Measurements from ENCODE around the gene PAQR5. TPM values are rescaled to one million over a fixed set of nuclear protein-coding genes. Genes with fewer than 3 reads are reported as not detected.

PAQR5 gene
- total RNA-seq, 1 experiment from 2014 or later: 2.0 TPM

DNA sequence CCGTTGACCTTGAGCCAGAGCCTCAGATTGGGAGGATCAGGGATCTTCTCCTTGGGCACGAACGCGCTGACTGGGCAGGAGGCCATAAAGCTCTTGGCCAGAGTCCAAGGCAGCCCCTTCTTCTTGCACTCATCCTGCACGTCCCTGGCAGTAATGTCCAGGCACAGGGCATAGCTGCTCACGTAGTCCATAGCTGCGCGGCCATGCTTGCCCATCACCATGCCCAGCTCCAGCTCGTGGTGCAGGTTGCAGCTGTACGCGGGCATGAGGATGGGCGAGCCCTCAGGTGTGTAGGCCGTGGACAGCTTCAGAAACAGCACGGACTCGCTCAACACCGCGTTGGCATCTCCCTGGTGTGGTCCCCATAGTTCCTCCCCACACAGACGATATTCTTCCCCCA, 136.0 kb downstream of the PAQR5 start:
- no peaks in the 10 kb centered on the region for H3K27me3 ChIP-seq (ENCODE audit: control insufficient read depth, insufficient read depth, low read length)
- in situ Hi-C loops (cut with HindIII; ENCODE audit: low pct_unique_long_range_greater_than_20kb, low sequenced_read_pairs): no loop called here
- H3K9me3 ChIP-seq (ENCODE audit: control insufficient read depth, insufficient read depth, low read depth, low read length): no peaks in the 10 kb centered on the region
- no peak for DNase-seq (ENCODE audit: low read depth, low spot score)
- intact Hi-C loops (cut with micrococcal nuclease; ENCODE audit: unreplicated experiment): no loop called here
- H3K4me3 ChIP-seq (ENCODE audit: low read depth in 2 of 2, low read length in 2 of 2): no peak overlapping the region
- H3K36me3 ChIP-seq (ENCODE audit: control insufficient read depth, insufficient read depth, low read length): peaks cover 57% of the 10 kb centered on the region
- ChIA-PET CTCF (no interaction called here), POLR2A (no interaction called here)
- BruUV-seq (replicated peaks): no TSS peak
- TF ChIP-seq, protein P1, sequence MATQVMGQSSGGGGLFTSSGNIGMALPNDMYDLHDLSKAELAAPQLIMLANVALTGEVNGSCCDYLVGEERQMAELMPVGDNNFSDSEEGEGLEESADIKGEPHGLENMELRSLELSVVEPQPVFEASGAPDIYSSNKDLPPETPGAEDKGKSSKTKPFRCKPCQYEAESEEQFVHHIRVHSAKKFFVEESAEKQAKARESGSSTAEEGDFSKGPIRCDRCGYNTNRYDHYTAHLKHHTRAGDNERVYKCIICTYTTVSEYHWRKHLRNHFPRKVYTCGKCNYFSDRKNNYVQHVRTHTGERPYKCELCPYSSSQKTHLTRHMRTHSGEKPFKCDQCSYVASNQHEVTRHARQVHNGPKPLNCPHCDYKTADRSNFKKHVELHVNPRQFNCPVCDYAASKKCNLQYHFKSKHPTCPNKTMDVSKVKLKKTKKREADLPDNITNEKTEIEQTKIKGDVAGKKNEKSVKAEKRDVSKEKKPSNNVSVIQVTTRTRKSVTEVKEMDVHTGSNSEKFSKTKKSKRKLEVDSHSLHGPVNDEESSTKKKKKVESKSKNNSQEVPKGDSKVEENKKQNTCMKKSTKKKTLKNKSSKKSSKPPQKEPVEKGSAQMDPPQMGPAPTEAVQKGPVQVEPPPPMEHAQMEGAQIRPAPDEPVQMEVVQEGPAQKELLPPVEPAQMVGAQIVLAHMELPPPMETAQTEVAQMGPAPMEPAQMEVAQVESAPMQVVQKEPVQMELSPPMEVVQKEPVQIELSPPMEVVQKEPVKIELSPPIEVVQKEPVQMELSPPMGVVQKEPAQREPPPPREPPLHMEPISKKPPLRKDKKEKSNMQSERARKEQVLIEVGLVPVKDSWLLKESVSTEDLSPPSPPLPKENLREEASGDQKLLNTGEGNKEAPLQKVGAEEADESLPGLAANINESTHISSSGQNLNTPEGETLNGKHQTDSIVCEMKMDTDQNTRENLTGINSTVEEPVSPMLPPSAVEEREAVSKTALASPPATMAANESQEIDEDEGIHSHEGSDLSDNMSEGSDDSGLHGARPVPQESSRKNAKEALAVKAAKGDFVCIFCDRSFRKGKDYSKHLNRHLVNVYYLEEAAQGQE (IDR thresholded peaks at IDR 0.05; ENCODE audit: insufficient read depth in 1 of 2, low read depth in 2 of 2, low read length in 1 of 2): no peak
- TF ChIP-seq SIN3A (IDR thresholded peaks at IDR 0.05; ENCODE audit: borderline replicate concordance, insufficient read depth, low read depth, low read length): no peak
- TF ChIP-seq, protein P2, sequence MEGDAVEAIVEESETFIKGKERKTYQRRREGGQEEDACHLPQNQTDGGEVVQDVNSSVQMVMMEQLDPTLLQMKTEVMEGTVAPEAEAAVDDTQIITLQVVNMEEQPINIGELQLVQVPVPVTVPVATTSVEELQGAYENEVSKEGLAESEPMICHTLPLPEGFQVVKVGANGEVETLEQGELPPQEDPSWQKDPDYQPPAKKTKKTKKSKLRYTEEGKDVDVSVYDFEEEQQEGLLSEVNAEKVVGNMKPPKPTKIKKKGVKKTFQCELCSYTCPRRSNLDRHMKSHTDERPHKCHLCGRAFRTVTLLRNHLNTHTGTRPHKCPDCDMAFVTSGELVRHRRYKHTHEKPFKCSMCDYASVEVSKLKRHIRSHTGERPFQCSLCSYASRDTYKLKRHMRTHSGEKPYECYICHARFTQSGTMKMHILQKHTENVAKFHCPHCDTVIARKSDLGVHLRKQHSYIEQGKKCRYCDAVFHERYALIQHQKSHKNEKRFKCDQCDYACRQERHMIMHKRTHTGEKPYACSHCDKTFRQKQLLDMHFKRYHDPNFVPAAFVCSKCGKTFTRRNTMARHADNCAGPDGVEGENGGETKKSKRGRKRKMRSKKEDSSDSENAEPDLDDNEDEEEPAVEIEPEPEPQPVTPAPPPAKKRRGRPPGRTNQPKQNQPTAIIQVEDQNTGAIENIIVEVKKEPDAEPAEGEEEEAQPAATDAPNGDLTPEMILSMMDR (IDR thresholded peaks at IDR 0.05): no peak
- no peak for TF ChIP-seq POLR2AphosphoS5 (IDR thresholded peaks at IDR 0.05; ENCODE audit: low read depth, low read length)
- TF ChIP-seq TCF7L2 (IDR thresholded peaks at IDR 0.05; ENCODE audit: low read depth, low read length): no peak
- H3K4me1 ChIP-seq (ENCODE audit: control insufficient read depth, insufficient read depth, low read length): no peaks in the 10 kb centered on the region
- ATAC-seq: no peak
- H3K27ac ChIP-seq (ENCODE audit: low read length): no peak overlapping the region

DNA sequence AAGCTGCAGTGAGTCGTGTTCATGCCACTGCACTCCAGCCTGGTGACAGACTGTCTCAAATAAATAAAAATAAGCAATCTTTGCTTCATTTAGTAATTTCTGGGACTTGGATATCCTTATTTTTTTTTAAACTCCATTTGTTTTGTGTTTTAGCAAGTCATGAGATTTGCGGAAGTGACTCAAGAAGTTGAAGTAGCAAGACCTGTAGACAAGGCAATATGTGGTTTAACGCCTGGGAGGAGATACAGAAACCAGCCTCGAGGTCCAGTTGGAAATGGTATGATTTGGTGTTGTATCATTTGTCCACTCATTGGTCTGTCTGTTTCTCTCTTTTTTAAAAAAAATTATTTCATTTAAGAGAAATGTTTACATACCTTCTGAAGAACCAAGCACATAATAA, 137.3 kb downstream of the PAQR5 start:
- no peak overlapping the region for H3K4me3 ChIP-seq (ENCODE audit: low read depth in 2 of 2, low read length in 2 of 2)
- H3K9me3 ChIP-seq (ENCODE audit: control insufficient read depth, insufficient read depth, low read depth, low read length): no peaks in the 10 kb centered on the region
- TF ChIP-seq, protein P2 (IDR thresholded peaks at IDR 0.05): no peak
- TF ChIP-seq TCF7L2 (IDR thresholded peaks at IDR 0.05; ENCODE audit: low read depth, low read length) (no peak), SIN3A (IDR thresholded peaks at IDR 0.05; ENCODE audit: borderline replicate concordance, insufficient read depth, low read depth, low read length) (no peak), POLR2AphosphoS5 (IDR thresholded peaks at IDR 0.05; ENCODE audit: low read depth, low read length) (no peak)
- TF ChIP-seq, protein P1 (IDR thresholded peaks at IDR 0.05; ENCODE audit: insufficient read depth in 1 of 2, low read depth in 2 of 2, low read length in 1 of 2): no peak
- CTCF ChIA-PET: no interaction called here
- peaks cover 65% of the 10 kb centered on the region for H3K36me3 ChIP-seq (ENCODE audit: control insufficient read depth, insufficient read depth, low read length)
- no peak for DNase-seq (ENCODE audit: low read depth, low spot score)
- POLR2A ChIA-PET: no interaction called here
- in situ Hi-C loops (cut with HindIII; ENCODE audit: low pct_unique_long_range_greater_than_20kb, low sequenced_read_pairs): no loop called here
- intact Hi-C loops (cut with micrococcal nuclease; ENCODE audit: unreplicated experiment): no loop called here
- H3K27me3 ChIP-seq (ENCODE audit: control insufficient read depth, insufficient read depth, low read length): no peaks in the 10 kb centered on the region
- H3K4me1 ChIP-seq (ENCODE audit: control insufficient read depth, insufficient read depth, low read length): no peaks in the 10 kb centered on the region
- ATAC-seq: no peak
- H3K27ac ChIP-seq (ENCODE audit: low read length): no peak overlapping the region
- BruUV-seq (replicated peaks): no TSS peak
